Measurements from ENCODE around the gene HTT.

DNA sequence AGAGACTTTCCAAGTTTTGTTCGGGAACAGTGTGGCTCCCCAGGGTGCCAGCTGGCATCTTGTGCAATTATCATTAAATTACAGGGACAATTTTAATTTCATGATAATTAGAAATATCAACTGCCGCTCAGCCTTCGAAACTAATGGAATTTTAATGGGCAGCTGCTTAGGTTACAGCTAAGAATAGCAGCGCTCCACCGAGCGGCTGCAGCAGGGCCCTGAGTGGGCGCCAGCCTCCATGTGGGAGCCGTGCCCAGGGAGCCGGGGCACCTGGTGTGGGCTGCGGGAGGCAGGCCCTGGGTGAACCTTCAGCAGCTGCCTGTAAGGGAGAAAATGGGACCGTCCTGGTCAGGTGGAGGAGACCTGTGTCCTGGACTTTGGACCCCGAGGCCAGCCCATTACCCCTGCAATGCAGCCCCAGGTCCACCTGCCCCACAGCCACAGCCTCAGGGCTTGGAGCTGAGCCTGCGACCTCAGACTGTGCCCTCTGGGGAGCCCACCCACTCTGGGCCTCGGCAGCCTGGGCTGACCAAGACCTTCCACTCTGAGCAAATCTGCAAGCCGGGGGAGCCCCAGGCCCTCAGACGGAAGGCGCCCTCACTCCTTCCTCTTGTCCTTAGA is 195.6 kb downstream of the HTT start:
- no peak for TF ChIP-seq RAD21 (IDR thresholded peaks at IDR 0.05)
- TF ChIP-seq, protein P1, sequence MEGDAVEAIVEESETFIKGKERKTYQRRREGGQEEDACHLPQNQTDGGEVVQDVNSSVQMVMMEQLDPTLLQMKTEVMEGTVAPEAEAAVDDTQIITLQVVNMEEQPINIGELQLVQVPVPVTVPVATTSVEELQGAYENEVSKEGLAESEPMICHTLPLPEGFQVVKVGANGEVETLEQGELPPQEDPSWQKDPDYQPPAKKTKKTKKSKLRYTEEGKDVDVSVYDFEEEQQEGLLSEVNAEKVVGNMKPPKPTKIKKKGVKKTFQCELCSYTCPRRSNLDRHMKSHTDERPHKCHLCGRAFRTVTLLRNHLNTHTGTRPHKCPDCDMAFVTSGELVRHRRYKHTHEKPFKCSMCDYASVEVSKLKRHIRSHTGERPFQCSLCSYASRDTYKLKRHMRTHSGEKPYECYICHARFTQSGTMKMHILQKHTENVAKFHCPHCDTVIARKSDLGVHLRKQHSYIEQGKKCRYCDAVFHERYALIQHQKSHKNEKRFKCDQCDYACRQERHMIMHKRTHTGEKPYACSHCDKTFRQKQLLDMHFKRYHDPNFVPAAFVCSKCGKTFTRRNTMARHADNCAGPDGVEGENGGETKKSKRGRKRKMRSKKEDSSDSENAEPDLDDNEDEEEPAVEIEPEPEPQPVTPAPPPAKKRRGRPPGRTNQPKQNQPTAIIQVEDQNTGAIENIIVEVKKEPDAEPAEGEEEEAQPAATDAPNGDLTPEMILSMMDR (IDR thresholded peaks at IDR 0.05; ENCODE audit: low read depth, low read length, missing input control), result no peak
